IPS-20b (cell line): ENCODE data around the gene UBA1.

Source experiments
- H3K27ac ChIP-seq: one replicate; pipeline ENCODE4 v1.5.1; 2013; ENCODE audit warnings: low read length
- H3K27me3 ChIP-seq: 2 replicates; pipeline ENCODE4 v1.6.1; 2013; ENCODE audit warnings: mild to moderate bottlenecking, low read length, inconsistent platforms; ENCODE audit not compliant: insufficient read depth
- H3K36me3 ChIP-seq: 2 replicates; pipeline ENCODE4 v1.6.1; 2013; ENCODE audit warnings: low read depth, mild to moderate bottlenecking, inconsistent platforms, low read length, moderate library complexity; ENCODE audit not compliant: insufficient read depth
- H3K4me1 ChIP-seq: 2 replicates; pipeline ENCODE4 v1.6.1; 2013; ENCODE audit warnings: mild to moderate bottlenecking, control low read depth, inconsistent platforms, low read length, moderate library complexity; ENCODE audit not compliant: insufficient read depth
- H3K4me3 ChIP-seq: 2 replicates; pipeline ENCODE4 v1.5.1; 2013; ENCODE audit warnings: mild to moderate bottlenecking, low read length, inconsistent platforms
- H3K9ac ChIP-seq: 2 replicates; pipeline ENCODE4 v1.6.1; 2013; ENCODE audit warnings: low read depth, mild to moderate bottlenecking, inconsistent platforms, low read length, moderate library complexity
- H3K9me3 ChIP-seq: 2 replicates; pipeline ENCODE4 v1.6.1; 2013; ENCODE audit warnings: mild to moderate bottlenecking, low read depth, low read length, inconsistent platforms; ENCODE audit not compliant: insufficient read depth

UBA1 gene

DNA sequence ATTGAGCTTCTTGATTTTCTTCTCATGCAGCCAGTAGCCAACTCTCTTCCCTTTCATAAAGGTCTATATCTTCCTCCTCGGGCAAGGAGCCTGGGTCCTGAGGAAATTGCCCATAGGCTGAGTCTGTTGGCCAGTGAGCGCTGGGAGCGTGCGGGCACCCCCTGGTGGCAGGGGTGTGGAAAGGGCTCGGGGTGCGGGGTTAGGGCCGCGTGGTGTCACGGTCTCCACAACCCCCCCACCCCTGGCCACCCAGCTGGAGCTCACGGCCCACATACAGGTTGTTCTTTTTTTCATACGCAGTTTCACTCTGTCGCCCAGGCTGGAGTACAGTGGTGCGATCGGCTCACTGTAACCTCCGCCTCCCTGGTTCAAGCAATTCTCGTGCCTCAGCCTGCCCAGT, 35.5 kb upstream of the UBA1 start:
- Histone ChIP-seq H3K27ac (no peak overlapping the region), H3K9ac (no peak overlapping the region), H3K27me3 (no peaks in the 10 kb centered on the region), H3K4me3 (no peak overlapping the region), H3K9me3 (no peaks in the 10 kb centered on the region), H3K36me3 (peaks cover 27% of the 10 kb centered on the region), H3K4me1 (no peaks in the 10 kb centered on the region)

DNA sequence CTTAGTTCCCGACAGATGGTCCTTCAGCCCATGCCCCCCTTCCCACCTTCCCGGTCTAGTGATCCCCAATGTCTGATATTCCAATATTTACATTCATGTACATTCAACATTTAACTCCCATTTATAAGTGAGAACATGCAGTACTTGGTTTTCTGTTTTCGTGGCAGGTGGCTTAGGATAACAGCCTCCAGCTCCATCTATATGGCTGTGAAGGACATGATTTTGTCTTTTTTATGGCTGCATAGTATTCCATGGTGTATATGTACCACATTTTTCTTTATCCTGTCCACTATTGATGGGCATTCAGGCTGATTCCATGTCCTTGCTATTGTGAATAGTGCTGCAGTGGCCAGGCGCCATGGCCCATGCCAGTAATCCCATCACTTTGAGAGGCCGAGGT, 34.8 kb upstream of the UBA1 start:
- H3K4me3 ChIP-seq, result no peak overlapping the region
- no peaks in the 10 kb centered on the region for H3K9me3 ChIP-seq
- H3K27me3 ChIP-seq, result no peaks in the 10 kb centered on the region
- no peak overlapping the region for H3K9ac ChIP-seq
- no peaks in the 10 kb centered on the region for H3K4me1 ChIP-seq
- H3K27ac ChIP-seq, result no peak overlapping the region
- peaks cover 21% of the 10 kb centered on the region for H3K36me3 ChIP-seq

- Histone ChIP-seq H3K27me3 (no peaks in the 10 kb centered on the region), H3K27ac (no peak overlapping the region), H3K4me1 (no peaks in the 10 kb centered on the region), H3K9me3 (no peaks in the 10 kb centered on the region), H3K9ac (no peak overlapping the region), H3K36me3 (peaks cover 17% of the 10 kb centered on the region), H3K4me3 (no peak overlapping the region)
Measured at GRCh38 chrX:47160781-47161180, 32.8 kb upstream of the UBA1 start.

- Histone ChIP-seq H3K9me3 (no peaks in the 10 kb centered on the region), H3K27ac (no peak overlapping the region)
Measured at GRCh38 chrX:47162927-47163583, 30.6 kb upstream of the UBA1 start.

GRCh38 chrX:47164420-47164819, 29.2 kb upstream of the UBA1 start:
- no peaks in the 10 kb centered on the region for H3K4me1 ChIP-seq
- no peaks in the 10 kb centered on the region; the same call in 1 of the 2 replicates for H3K36me3 ChIP-seq
- no peaks in the 10 kb centered on the region for H3K9me3 ChIP-seq
- no peak overlapping the region for H3K27ac ChIP-seq
- no peaks in the 10 kb centered on the region for H3K27me3 ChIP-seq
- no peak overlapping the region for H3K4me3 ChIP-seq
- no peak overlapping the region for H3K9ac ChIP-seq

More at GRCh38 chrX:47162927-47163583, 30.6 kb upstream of the UBA1 start:
- Histone ChIP-seq H3K27me3 (no peaks in the 10 kb centered on the region), H3K4me3 (no peak overlapping the region), H3K4me1 (no peaks in the 10 kb centered on the region), H3K36me3 (no peaks in the 10 kb centered on the region), H3K9ac (no peak overlapping the region)

- Histone ChIP-seq H3K27ac (no peak overlapping the region), H3K4me3 (no peak overlapping the region), H3K4me1 (no peaks in the 10 kb centered on the region), H3K27me3 (no peaks in the 10 kb centered on the region), H3K9me3 (no peaks in the 10 kb centered on the region), H3K36me3 (no peaks in the 10 kb centered on the region; the same call in 1 of the 2 replicates), H3K9ac (no peak overlapping the region)
Measured at GRCh38 chrX:47166126-47166525, 27.5 kb upstream of the UBA1 start.

GRCh38 chrX:47168495-47169073, 25.0 kb upstream of the UBA1 start:
- H3K4me1 ChIP-seq, result no peaks in the 10 kb centered on the region
- H3K27me3 ChIP-seq, result no peaks in the 10 kb centered on the region
- no peak overlapping the region for H3K27ac ChIP-seq
- H3K4me3 ChIP-seq, result no peak overlapping the region
- H3K36me3 ChIP-seq, result peaks cover 23% of the 10 kb centered on the region; the same call in 1 of the 2 replicates
- H3K9me3 ChIP-seq, result no peaks in the 10 kb centered on the region
- no peak overlapping the region for H3K9ac ChIP-seq

DNA sequence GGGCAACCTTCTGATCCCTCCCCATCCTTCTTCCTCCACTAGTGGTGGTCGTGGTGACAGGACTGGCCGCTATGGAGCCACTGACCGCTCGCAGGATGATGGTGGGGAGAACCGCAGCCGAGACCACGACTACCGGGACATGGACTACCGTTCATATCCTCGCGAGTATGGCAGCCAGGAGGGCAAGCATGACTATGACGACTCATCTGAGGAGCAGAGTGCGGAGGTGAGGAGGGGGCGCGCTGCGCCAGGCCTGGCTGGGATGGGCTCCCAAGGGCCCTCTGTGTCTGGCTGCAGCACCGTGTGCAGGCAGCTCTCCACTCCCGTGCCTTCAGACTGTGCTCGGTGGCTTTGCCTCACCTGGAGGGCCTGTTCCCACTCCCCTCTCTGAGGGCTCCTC, 24.4 kb upstream of the UBA1 start:
- no peak overlapping the region for H3K27ac ChIP-seq
- H3K4me1 ChIP-seq, result no peaks in the 10 kb centered on the region
- H3K27me3 ChIP-seq, result no peaks in the 10 kb centered on the region
- peaks cover 26% of the 10 kb centered on the region; the same call in 1 of the 2 replicates for H3K36me3 ChIP-seq
- H3K9ac ChIP-seq, result no peak overlapping the region
- no peak overlapping the region for H3K4me3 ChIP-seq
- no peaks in the 10 kb centered on the region for H3K9me3 ChIP-seq

DNA sequence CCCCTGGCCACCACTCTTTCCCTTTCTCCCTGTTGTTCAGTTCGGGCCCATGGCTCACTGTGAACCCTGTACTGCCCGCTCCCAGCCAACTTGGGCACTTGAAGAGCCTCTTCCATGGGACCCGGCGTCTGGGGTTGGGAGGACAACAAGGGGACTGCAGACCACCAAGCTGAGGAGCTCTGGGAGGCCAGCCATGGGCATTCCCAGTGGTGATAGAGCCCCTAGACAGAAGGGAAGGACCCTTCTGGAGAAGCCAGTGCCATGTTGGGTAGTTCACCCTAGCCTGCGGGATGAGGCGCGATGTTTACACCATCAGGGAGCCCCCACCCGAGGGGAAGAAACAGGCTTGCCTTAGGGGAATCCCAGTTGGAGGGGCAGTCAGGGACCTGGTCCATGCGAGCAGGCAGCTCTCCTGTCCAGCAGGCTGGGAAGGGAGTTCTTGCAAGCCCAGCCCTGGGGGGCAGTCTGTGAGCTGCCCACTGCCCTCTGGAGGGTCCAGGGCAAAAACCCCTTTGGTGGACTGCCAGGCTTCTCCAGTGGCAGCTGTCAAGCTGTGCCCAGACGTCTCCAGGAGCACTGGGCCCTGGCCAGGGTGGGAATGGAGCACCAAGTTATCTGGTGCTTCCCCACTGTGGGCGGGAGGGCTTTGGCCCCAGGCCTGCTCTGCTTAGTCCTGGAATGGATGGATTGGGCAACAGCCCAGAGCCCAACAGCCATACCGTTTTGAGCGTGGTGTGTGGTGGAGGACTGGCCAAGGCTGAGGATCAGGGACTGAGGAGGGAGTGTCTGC, 23.7 kb upstream of the UBA1 start:
- Histone ChIP-seq H3K9me3 (no peaks in the 10 kb centered on the region), H3K36me3 (peaks cover 28% of the 10 kb centered on the region)

DNA sequence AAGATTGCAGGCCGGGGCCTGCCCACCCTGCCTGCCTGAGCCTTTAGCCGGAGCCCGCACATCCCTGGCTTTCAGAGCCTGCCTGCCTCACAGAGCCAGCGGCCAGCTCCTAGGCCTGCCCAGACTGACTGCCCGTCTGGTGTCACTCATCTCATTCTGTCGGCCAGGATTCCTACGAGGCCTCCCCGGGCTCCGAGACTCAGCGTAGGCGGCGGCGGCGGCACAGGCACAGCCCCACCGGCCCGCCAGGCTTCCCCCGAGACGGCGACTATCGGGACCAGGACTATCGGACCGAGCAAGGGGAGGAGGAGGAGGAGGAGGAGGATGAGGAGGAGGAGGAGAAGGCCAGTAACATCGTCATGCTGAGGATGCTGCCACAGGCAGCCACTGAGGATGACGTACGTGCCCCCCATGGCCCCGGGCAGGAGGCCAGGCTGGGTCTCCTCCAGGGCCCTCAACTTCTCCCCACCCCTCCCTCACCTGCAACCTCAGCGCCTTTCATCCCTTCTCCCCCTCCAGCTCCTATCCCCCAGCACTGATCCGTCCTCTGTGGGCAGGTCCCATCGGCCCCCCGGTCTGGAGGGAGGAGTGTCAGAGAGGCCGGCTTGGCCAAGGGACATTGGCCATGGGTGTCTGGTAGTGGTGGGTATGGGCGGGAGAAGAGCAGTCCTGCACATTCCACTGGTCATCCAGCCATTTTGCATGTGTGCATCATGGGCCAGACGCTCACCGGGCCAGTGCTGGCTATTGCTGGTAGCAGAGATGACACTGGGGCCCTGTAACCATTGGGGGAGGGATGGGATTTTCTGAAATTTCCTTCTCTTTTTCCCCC, 22.6 kb upstream of the UBA1 start:
- Histone ChIP-seq H3K4me1 (no peaks in the 10 kb centered on the region), H3K36me3 (peaks cover 37% of the 10 kb centered on the region), H3K9me3 (no peaks in the 10 kb centered on the region), H3K4me3 (no peak overlapping the region), H3K9ac (no peak overlapping the region), H3K27ac (no peak overlapping the region), H3K27me3 (no peaks in the 10 kb centered on the region)

More for the DNA sequence above, 23.7 kb upstream of the UBA1 start:
- Histone ChIP-seq H3K4me3 (no peak overlapping the region), H3K9ac (no peak overlapping the region), H3K27me3 (no peaks in the 10 kb centered on the region), H3K4me1 (no peaks in the 10 kb centered on the region), H3K27ac (no peak overlapping the region)

DNA sequence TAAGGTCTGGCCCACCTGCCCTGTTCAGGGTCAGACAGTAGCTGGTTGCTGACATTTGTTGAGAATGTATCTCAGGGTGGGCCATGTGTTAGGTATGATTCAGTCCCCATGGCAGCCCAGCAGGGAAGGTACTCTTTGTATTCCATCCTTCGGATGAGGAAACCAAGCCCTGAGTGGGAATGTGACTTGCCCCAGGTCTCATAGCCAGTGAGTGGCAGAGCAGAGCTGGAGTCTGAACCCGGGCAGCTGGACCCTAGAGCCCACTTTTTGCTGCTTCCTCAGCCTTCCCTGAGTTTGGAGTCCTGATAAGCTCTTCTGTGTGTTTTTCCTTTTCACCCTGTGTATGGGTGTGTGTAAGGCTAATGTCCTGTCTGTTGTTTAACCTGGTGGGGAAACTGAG, 21.6 kb upstream of the UBA1 start:
- H3K4me1 ChIP-seq, result no peaks in the 10 kb centered on the region
- no peak overlapping the region for H3K27ac ChIP-seq
- H3K9me3 ChIP-seq, result no peaks in the 10 kb centered on the region
- H3K9ac ChIP-seq, result no peak overlapping the region
- H3K27me3 ChIP-seq, result no peaks in the 10 kb centered on the region
- H3K36me3 ChIP-seq, result peaks cover 46% of the 10 kb centered on the region
- H3K4me3 ChIP-seq, result no peak overlapping the region
